GM12878 (cell line): ENCODE measurements around the gene GRM5. TPM values are rescaled to one million over a fixed set of nuclear protein-coding genes. Genes with fewer than 3 reads are reported as not detected.

Source experiments
- ATAC-seq: fragments of 200-7000 bp; cut with Tn5 transposase; 3 replicates; pipeline ENCODE4 v1.9.1; 2020; ENCODE audit warnings: mild to moderate bottlenecking, moderate library complexity
- BruUV-seq: library from RNA; stranded (reverse); fragments of 400-500 nt; replicated peaks from 2 replicates; lab custom pipeline; 2021; lab: Mats Ljungman, UMichigan
- CTCF ChIA-PET: fragments of 300-600 bp; sonication (Branson Sonifier 250); formaldehyde crosslinking; extraction: SDS; loops from one replicate; lab custom pipeline; 2021; ENCODE audit warnings: inconsistent platforms; lab: Yijun Ruan, JAX
- POLR2A ChIA-PET: fragments of 350-600 bp; formaldehyde crosslinking; extraction: SDS; loops from one replicate; lab custom pipeline; 2021; ENCODE audit warnings: inconsistent platforms; lab: Charles Lee
- RAD21 ChIA-PET: fragments of 300-600 bp; sonication (Branson Sonifier 250); formaldehyde crosslinking; loops from one replicate; lab custom pipeline; 2023; ENCODE audit warnings: antibody characterized with exemption; ENCODE audit not compliant: unreplicated experiment; lab: Charles Lee
- SMC1A ChIA-PET: fragments of 300-600 bp; sonication (Branson Sonifier 250); formaldehyde crosslinking; loops from one replicate; lab custom pipeline; 2023; ENCODE audit not compliant: unreplicated experiment, uncharacterized antibody; lab: Charles Lee
- DNase-seq: peaks from one replicate; pipeline ENCODE4 v3.0.0-alpha.2; 2011; ENCODE audit warnings: low read depth, low spot score
- FAIRE-seq: peaks from 3 replicates; lab custom pipeline; 2011; peaks lifted over from hg19 to GRCh38; lab: Jason Lieb, UNC
- H2AFZ ChIP-seq: 2 replicates; pipeline ENCODE4 v1.6.0; 2011; ENCODE audit warnings: low read depth, low read length, control low read depth; ENCODE audit not compliant: control insufficient read depth
- H3K27ac ChIP-seq: 2 replicates; pipeline ENCODE4 v1.5.1; 2011; ENCODE audit warnings: control low read depth; ENCODE audit not compliant: control insufficient read depth, insufficient read depth
- H3K27me3 ChIP-seq, 2 experiments: replicated peaks in 1 of 2; 2 replicates each; pipeline versions ENCODE4 v1.6.0 to v1.6.1; 2011; ENCODE audit warnings: low read length in 1 of 2; ENCODE audit not compliant: control insufficient read depth in 2 of 2, insufficient read depth in 2 of 2
- H3K36me3 ChIP-seq, 2 experiments: 2 replicates each; pipeline ENCODE4 v1.5.1; 2011; ENCODE audit warnings: low read length in 1 of 2; ENCODE audit not compliant: control insufficient read depth in 2 of 2, insufficient read depth in 2 of 2
- H3K4me1 ChIP-seq: 2 replicates; pipeline ENCODE4 v1.6.1; 2011; ENCODE audit warnings: mild to moderate bottlenecking, low read length, moderate library complexity, mixed read lengths; ENCODE audit not compliant: control insufficient read depth, insufficient read depth
- H3K4me2 ChIP-seq: 2 replicates; pipeline ENCODE4 v1.6.0; 2011; ENCODE audit warnings: control low read depth; ENCODE audit not compliant: control insufficient read depth, insufficient read depth
- H3K4me3 ChIP-seq: fragments of 200-600 bp; sonication (generic); 2 replicates; pipeline ENCODE4 v1.5.1; 2016
- H3K79me2 ChIP-seq: 2 replicates; pipeline ENCODE4 v1.6.0; 2011; ENCODE audit warnings: low read length; ENCODE audit not compliant: control insufficient read depth, insufficient read depth
- H3K9ac ChIP-seq: 2 replicates; pipeline ENCODE4 v1.8.0; 2011; ENCODE audit warnings: low read length, control low read depth, mixed read lengths; ENCODE audit not compliant: control insufficient read depth, insufficient read depth
- H3K9me3 ChIP-seq: replicated peaks from 3 replicates; pipeline ENCODE4 v1.5.1; 2011; ENCODE audit warnings: mild to moderate bottlenecking, low read length; ENCODE audit not compliant: control insufficient read depth, insufficient read depth
- H4K20me1 ChIP-seq: 2 replicates; pipeline ENCODE4 v1.6.0; 2011; ENCODE audit not compliant: control insufficient read depth, insufficient read depth
- CHD1 ChIP-seq: IDR thresholded peaks from 2 replicates; pipeline ENCODE4 v1.6.1; 2012; ENCODE audit warnings: low read depth, low read length, improper control_type of control experiment
- ESRRA ChIP-seq: IDR thresholded peaks from 2 replicates; pipeline ENCODE4 v1.6.1; 2012; ENCODE audit warnings: mild to moderate bottlenecking, low read length, improper control_type of control experiment
- LARP7 ChIP-seq: fragments of 450-650 bp; IDR thresholded peaks from 2 replicates; pipeline ENCODE4 v1.6.1; 2017; ENCODE audit warnings: mild to moderate bottlenecking
- PAX8 ChIP-seq: fragments of 450-650 bp; IDR thresholded peaks from 2 replicates; pipeline ENCODE4 v1.6.1; 2017; ENCODE audit warnings: mild to moderate bottlenecking, moderate library complexity
- PML ChIP-seq: IDR thresholded peaks from 2 replicates; pipeline ENCODE4 v1.6.1; 2012; ENCODE audit warnings: low read length, inconsistent platforms
- TAF1 ChIP-seq: IDR thresholded peaks from 2 replicates; pipeline ENCODE4 v1.6.1; 2011; ENCODE audit warnings: mild to moderate bottlenecking, low read depth, low read length, borderline replicate concordance
- WGBS: methylation state at CpG from one replicate; pipeline ENCODE4 v1.1.6; 2016; ENCODE audit warnings: low lambda C conversion rate; ENCODE audit not compliant: insufficient replicate concordance, insufficient coverage; ENCODE audit errors: missing lambda C conversion rate; 5-methylcytosine and 5-hydroxymethylcytosine counted together
- in situ Hi-C: fragments of 300-500 bp; cut with MboI; formaldehyde crosslinking; loops from 9 replicates; pipeline ENCODE4 v1.14.3; 2018; ENCODE audit warnings: mixed read lengths
- intact Hi-C: fragments of 100-400 bp; cut with micrococcal nuclease; formaldehyde crosslinking; loops from one replicate; pipeline ENCODE4 v1.14.2; 2022; ENCODE audit not compliant: unreplicated experiment
- polyA plus RNA-seq, 11 experiments: library from polyadenylated mRNA; depleted of rRNA in 4 of 11; unstranded in 6 of 11; stranded (reverse) in 5 of 11; fragments of >200 nt; fragmentation: Nextera tagmentation in 4 of 11; fragmentation: Illumina TruSeq in 1 of 11; extraction: Ambion mirVana in 4 of 11; extraction: Trizol in 1 of 11; gene quantifications; 1 replicate in 1 of 11; 2 replicates in 10 of 11; pipeline versions ENCODE4 v1.2.1 to v1.2.3, GENCODE V29; 2011 to 2016; ENCODE audit warnings: inconsistent platforms in 2 of 11, missing spikeins in 2 of 11, low read depth in 1 of 11
- total RNA-seq, 4 experiments: library from RNA; depleted of rRNA in 3 of 4; stranded (reverse); fragments of >200 nt in 3 of 4; fragmentation: Illumina TruSeq in 1 of 4; extraction: Trizol in 1 of 4; gene quantifications; 2 replicates each; pipeline versions ENCODE4 v1.2.1 to v1.2.3, GENCODE V29; 2013 to 2021
- TF ChIP-seq, protein P1 (sequence below): fragments of 450-650 bp; IDR thresholded peaks from 2 replicates; pipeline ENCODE4 v1.6.1; 2017; ENCODE audit warnings: mild to moderate bottlenecking, low read depth, inconsistent platforms; ENCODE audit not compliant: poor library complexity, severe bottlenecking

GRM5 gene
- total and polyA plus RNA-seq, 10 of the 15 experiments (the other 5 are each of a cell fraction or from before 2014, with no cell fraction given) = not detected

DNA sequence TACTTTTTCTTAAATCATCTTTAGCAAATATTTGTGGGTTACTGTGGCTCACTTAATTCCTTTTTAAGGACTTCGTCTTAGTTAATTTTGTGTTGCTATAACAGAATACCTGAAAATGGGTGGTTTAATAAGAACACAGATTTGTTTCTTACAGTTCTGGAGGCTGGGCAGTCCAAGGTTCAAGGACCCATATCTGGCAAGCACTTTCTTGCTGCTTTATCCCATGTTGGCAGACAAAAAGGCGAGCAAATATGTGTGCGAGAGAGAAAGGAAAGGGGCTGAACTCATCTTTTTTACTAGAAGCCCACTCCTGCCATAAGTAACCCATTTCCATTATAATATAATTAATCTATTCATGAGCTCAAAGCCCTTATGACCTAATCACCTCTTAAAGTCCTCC, 246.2 kb downstream of the GRM5 start:
- Histone ChIP-seq H3K4me1 (no peaks in the 10 kb centered on the region), H3K27ac (no peak overlapping the region), H3K27me3 (no peaks in the 10 kb centered on the region), H3K9me3 (peaks cover 3% of the 10 kb centered on the region; the same call in 2 of the 3 replicates), H3K36me3 (no peaks in the 10 kb centered on the region), H4K20me1 (no peaks in the 10 kb centered on the region), H3K79me2 (no peaks in the 10 kb centered on the region), H2AFZ (no peak overlapping the region), H3K4me3 (no peak overlapping the region), H3K4me2 (no peak overlapping the region), H3K9ac (no peak overlapping the region)
- in situ Hi-C loops (no loop called here), intact Hi-C loops (loop anchor here (10.0 kb wide), 1 partner anchor 515 kb away; no protein-coding TSS in a partner anchor)
- FAIRE-seq = no peak
- ChIA-PET POLR2A (no interaction called here), RAD21 (interaction anchor here (0.7 to 0.8 kb wide), 2 partner anchors 18 to 244 kb away, joined by 3 read pairs; no protein-coding TSS in a partner anchor), CTCF (interaction anchor here (1.2 kb wide), 1 partner anchor 9 kb away, joined by 3 read pairs; no protein-coding TSS in a partner anchor), SMC1A (no interaction called here)
- no peak for DNase-seq
- ATAC-seq = no peak
- no TSS peak for BruUV-seq
- TF ChIP-seq CHD1 = no peak
- TF ChIP-seq LARP7 = no peak
- no peak for TF ChIP-seq ESRRA
- TF ChIP-seq, protein P1, sequence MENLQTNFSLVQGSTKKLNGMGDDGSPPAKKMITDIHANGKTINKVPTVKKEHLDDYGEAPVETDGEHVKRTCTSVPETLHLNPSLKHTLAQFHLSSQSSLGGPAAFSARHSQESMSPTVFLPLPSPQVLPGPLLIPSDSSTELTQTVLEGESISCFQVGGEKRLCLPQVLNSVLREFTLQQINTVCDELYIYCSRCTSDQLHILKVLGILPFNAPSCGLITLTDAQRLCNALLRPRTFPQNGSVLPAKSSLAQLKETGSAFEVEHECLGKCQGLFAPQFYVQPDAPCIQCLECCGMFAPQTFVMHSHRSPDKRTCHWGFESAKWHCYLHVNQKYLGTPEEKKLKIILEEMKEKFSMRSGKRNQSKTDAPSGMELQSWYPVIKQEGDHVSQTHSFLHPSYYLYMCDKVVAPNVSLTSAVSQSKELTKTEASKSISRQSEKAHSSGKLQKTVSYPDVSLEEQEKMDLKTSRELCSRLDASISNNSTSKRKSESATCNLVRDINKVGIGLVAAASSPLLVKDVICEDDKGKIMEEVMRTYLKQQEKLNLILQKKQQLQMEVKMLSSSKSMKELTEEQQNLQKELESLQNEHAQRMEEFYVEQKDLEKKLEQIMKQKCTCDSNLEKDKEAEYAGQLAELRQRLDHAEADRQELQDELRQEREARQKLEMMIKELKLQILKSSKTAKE = no peak
- no peak for TF ChIP-seq PAX8
- no peak for TF ChIP-seq TAF1
- TF ChIP-seq PML = no peak
- WGBS = 27% methylated on average over 3 of the region's 3 CpGs
